Esophagus muscularis mucosa (tissue), 4 donors: ENCODE data around the gene HAUS7. TPM values are rescaled to one million over a fixed set of nuclear protein-coding genes. Genes with fewer than 3 reads are reported as not detected.
"Not testable (repeated sequence)": the region's sequence is repeated elsewhere in the genome, so short reads cannot be mapped to it uniquely, and the experiment has no call there.

Source experiments
- DNase-seq: peaks from one replicate; pipeline ENCODE4 v3.0.0-alpha.2; 2017; ENCODE audit errors: extremely low spot score
- H3K27ac ChIP-seq, 4 donors: fragments of 200-600 bp; sonication (generic); replicated peaks in 1 of 4; 1 replicate in 3 of 4; 2 replicates in 1 of 4; pipeline ENCODE4 v1.5.1; 2016 to 2019; ENCODE audit warnings: mild to moderate bottlenecking in 1 of 4
- H3K27me3 ChIP-seq, 4 donors: fragments of 200-600 bp; sonication (generic); one replicate each; pipeline versions ENCODE4 v1.5.1 to v1.6.0; 2016 to 2019
- H3K36me3 ChIP-seq, 4 donors: fragments of 200-600 bp; sonication (generic); one replicate each; pipeline ENCODE4 v1.5.1; 2016 to 2019
- H3K4me1 ChIP-seq, 4 donors: fragments of 200-600 bp; sonication (generic); one replicate each; pipeline ENCODE4 v1.5.1; 2016 to 2019
- H3K4me3 ChIP-seq, 4 donors: fragments of 200-600 bp; sonication (generic); 1 replicate in 2 of 4; 2 replicates in 2 of 4; pipeline ENCODE4 v1.5.1; 2016 to 2019; ENCODE audit warnings: mild to moderate bottlenecking in 4 of 4, moderate library complexity in 1 of 4
- H3K9me3 ChIP-seq, 4 donors: fragments of 200-600 bp; sonication (generic); 1 replicate in 3 of 4; 2 replicates in 1 of 4; pipeline ENCODE4 v1.5.1; 2016 to 2019
- CTCF ChIP-seq, 3 experiments: fragments of 200-600 bp in 2 of 3; fragments of 450-650 bp in 1 of 3; sonication (generic) in 2 of 3; IDR thresholded peaks; one replicate each; pipeline ENCODE4 v1.5.1; 2017 to 2019; ENCODE audit warnings: antibody characterized with exemption in 3 of 3, mild to moderate bottlenecking in 2 of 3, moderate library complexity in 1 of 3
- EP300 ChIP-seq: sonication (generic); formaldehyde crosslinking; IDR thresholded peaks from one replicate; pipeline ENCODE4 v1.6.1; 2017; ENCODE audit warnings: antibody characterized with exemption
- POLR2A ChIP-seq: fragments of 450-650 bp; IDR thresholded peaks from one replicate; pipeline ENCODE4 v1.6.1; 2017; ENCODE audit warnings: antibody characterized with exemption, moderate library complexity, mild to moderate bottlenecking, low read depth
- POLR2AphosphoS5 ChIP-seq, 2 donors: sonication (generic); formaldehyde crosslinking; IDR thresholded peaks; one replicate each; pipeline ENCODE4 v1.6.1; 2017; ENCODE audit warnings: antibody characterized with exemption in 2 of 2
- WGBS: methylation state at CpG from one replicate; pipeline ENCODE4 v1.1.5; 2018; 5-methylcytosine and 5-hydroxymethylcytosine counted together
- intact Hi-C: fragments of 100-400 bp; cut with DNase I; formaldehyde crosslinking; loops from one replicate; pipeline ENCODE4 v1.15.1; 2023
- total RNA-seq, 4 donors: library from RNA; depleted of rRNA; stranded (reverse); fragments of >200 nt; gene quantifications; one replicate each; pipeline versions ENCODE4 v1.1.0 to v1.2.1, GENCODE V29; 2016

HAUS7 gene
- total RNA-seq, 4 donors from 2014 or later: 23.4 to 25.8 (median 24.2) TPM

- no peaks in the 10 kb centered on the region for H3K36me3 ChIP-seq
- no peaks in the 10 kb centered on the region for H3K27me3 ChIP-seq
- DNase-seq: no peak
- H3K4me3 ChIP-seq: no peak overlapping the region
- WGBS: 83% methylated on average over 9 of the region's 10 CpGs
- H3K4me1 ChIP-seq: peaks cover 0 to 18% (median 17%) of the 10 kb centered on the region in 4 donors
- intact Hi-C loops: no loop called here
- TF ChIP-seq POLR2AphosphoS5 (IDR thresholded peaks at IDR 0.05): no peak
- no peak for TF ChIP-seq EP300
- no peak for TF ChIP-seq POLR2A
- no peak for TF ChIP-seq CTCF (IDR thresholded peaks at IDR 0.05)
- H3K27ac ChIP-seq: no peak overlapping the region
- no peaks in the 10 kb centered on the region for H3K9me3 ChIP-seq
Measured at GRCh38 chrX:153408221-153408721, 62.1 kb downstream of the HAUS7 start.

- Histone ChIP-seq H3K27me3 (no peaks in the 10 kb centered on the region), H3K27ac (no peak overlapping the region), H3K9me3 (no peaks in the 10 kb centered on the region), H3K4me3 (no peak overlapping the region), H3K4me1 (peaks cover 0 to 18% (median 15%) of the 10 kb centered on the region in 4 donors), H3K36me3 (no peaks in the 10 kb centered on the region)
- 75% methylated on average over 3 of the region's 3 CpGs for WGBS
- intact Hi-C loops: no loop called here
- TF ChIP-seq EP300 (no peak), CTCF (IDR thresholded peaks at IDR 0.05) (no peak), POLR2A (no peak), POLR2AphosphoS5 (IDR thresholded peaks at IDR 0.05) (no peak)
- DNase-seq: no peak
Measured at GRCh38 chrX:153407736-153408135, 62.6 kb downstream of the HAUS7 start.

- WGBS: 79% methylated on average over 7 of the region's 7 CpGs
- Histone ChIP-seq H3K27ac (no peak overlapping the region), H3K4me1 (peaks cover 0 to 13% (median 6%) of the 10 kb centered on the region in 4 donors), H3K4me3 (no peak overlapping the region), H3K27me3 (no peaks in the 10 kb centered on the region), H3K36me3 (no peaks in the 10 kb centered on the region), H3K9me3 (no peaks in the 10 kb centered on the region)
- intact Hi-C loops: no loop called here
- DNase-seq: no peak
- TF ChIP-seq POLR2AphosphoS5 (IDR thresholded peaks at IDR 0.05): no peak
- no peak for TF ChIP-seq CTCF (IDR thresholded peaks at IDR 0.05)
- TF ChIP-seq EP300: no peak
- TF ChIP-seq POLR2A: no peak
Measured at GRCh38 chrX:153406903-153407302, 63.5 kb downstream of the HAUS7 start.

- DNase-seq: no peak
- no peaks in the 10 kb centered on the region for H3K36me3 ChIP-seq
- 84% methylated on average over 9 of the region's 9 CpGs for WGBS
- H3K4me1 ChIP-seq: peaks cover 0 to 4% (median 0%) of the 10 kb centered on the region in 4 donors
- peaks cover 0 to 5% (median 0%) of the 10 kb centered on the region in 4 donors for H3K9me3 ChIP-seq
- no peak for TF ChIP-seq POLR2A
- no peak for TF ChIP-seq POLR2AphosphoS5 (IDR thresholded peaks at IDR 0.05)
- no peak for TF ChIP-seq EP300
- TF ChIP-seq CTCF (IDR thresholded peaks at IDR 0.05): no peak
- H3K27ac ChIP-seq: no peak overlapping the region
- intact Hi-C loops: no loop called here
- no peaks in the 10 kb centered on the region for H3K27me3 ChIP-seq
- no peak overlapping the region for H3K4me3 ChIP-seq
Measured at GRCh38 chrX:153406011-153406410, 64.4 kb downstream of the HAUS7 start.

- Histone ChIP-seq H3K36me3 (no peaks in the 10 kb centered on the region), H3K4me1 (no peaks in the 10 kb centered on the region), H3K4me3 (no peak overlapping the region), H3K9me3 (peaks cover 0 to 9% (median 0%) of the 10 kb centered on the region in 4 donors), H3K27me3 (no peaks in the 10 kb centered on the region), H3K27ac (no peak overlapping the region)
- TF ChIP-seq EP300 (no peak), POLR2AphosphoS5 (IDR thresholded peaks at IDR 0.05) (no peak), POLR2A (no peak), CTCF (IDR thresholded peaks at IDR 0.05) (no peak)
- WGBS: 37% methylated on average over 5 of the region's 5 CpGs
- intact Hi-C loops: no loop called here
- DNase-seq: no peak
Measured at GRCh38 chrX:153405426-153405825, 65.0 kb downstream of the HAUS7 start.

- intact Hi-C loops, H3K27me3 ChIP-seq, DNase-seq, H3K9me3 ChIP-seq, H3K36me3 ChIP-seq, H3K4me1 ChIP-seq, H3K27ac ChIP-seq, H3K4me3 ChIP-seq: not testable (repeated sequence)
- 80% methylated on average over 5 of the region's 5 CpGs for WGBS
Measured at GRCh38 chrX:153404333-153404732, 66.0 kb downstream of the HAUS7 start.
